SK-N-SH treated with all-trans-retinoic acid at 6 μM for 48 hours (cell line): Measurements from ENCODE around the gene CCDC24.
A peak's percentile ranks its signal among the peaks of the same experiment; 100 is the strongest.

Experiments used
- ATAC-seq: fragments of 200-7000 bp; cut with Tn5 transposase; 3 replicates; pipeline ENCODE4 v1.9.1; 2020; ENCODE audit warnings: mild to moderate bottlenecking, moderate library complexity
- BACH2 ChIP-seq: fragments of 250-450 bp; sonication (Bioruptor Pico); IDR thresholded peaks from 2 replicates; pipeline ENCODE4 v1.9.0; 2021; ENCODE audit warnings: mild to moderate bottlenecking, borderline replicate concordance
- CSDC2 ChIP-seq: fragments of 250-450 bp; sonication (Bioruptor Pico); IDR thresholded peaks from 2 replicates; pipeline ENCODE4 v1.5.0; 2020; ENCODE audit warnings: mild to moderate bottlenecking, moderate library complexity
- ESRRG ChIP-seq: fragments of 250-450 bp; sonication (Bioruptor Pico); IDR thresholded peaks from 2 replicates; pipeline ENCODE4 v1.6.1; 2021; ENCODE audit warnings: mild to moderate bottlenecking
- ISL1 ChIP-seq: fragments of 250-450 bp; sonication (Bioruptor Pico); IDR thresholded peaks from 2 replicates; pipeline ENCODE4 v2.1.2; 2022; ENCODE audit warnings: mild to moderate bottlenecking, moderate library complexity
- OSR1 ChIP-seq: fragments of 250-450 bp; sonication (Bioruptor Pico); IDR thresholded peaks from 2 replicates; pipeline ENCODE4 v1.8.0; 2022; ENCODE audit warnings: moderate library complexity, mild to moderate bottlenecking, inconsistent platforms
- RARB ChIP-seq: fragments of 250-450 bp; sonication (Bioruptor Pico); IDR thresholded peaks from 2 replicates; pipeline ENCODE4 v1.8.0; 2021; ENCODE audit warnings: mild to moderate bottlenecking, moderate library complexity
- SNAI2 ChIP-seq: fragments of 250-450 bp; sonication (Bioruptor Pico); IDR thresholded peaks from 2 replicates; pipeline ENCODE4 v1.5.0; 2020; ENCODE audit warnings: mild to moderate bottlenecking, moderate library complexity
- TCF4 ChIP-seq: fragments of 250-450 bp; sonication (Bioruptor Pico); IDR thresholded peaks from 2 replicates; pipeline ENCODE4 v1.8.0; 2021; ENCODE audit warnings: mild to moderate bottlenecking, moderate library complexity, borderline replicate concordance
- ZC3H10 ChIP-seq: fragments of 250-450 bp; sonication (Bioruptor Pico); IDR thresholded peaks from 2 replicates; pipeline ENCODE4 v1.5.1; 2021; ENCODE audit warnings: mild to moderate bottlenecking, moderate library complexity
- ZFP3 ChIP-seq: fragments of 250-450 bp; sonication (Bioruptor Pico); IDR thresholded peaks from 2 replicates; pipeline ENCODE4 v1.5.0; 2020; ENCODE audit warnings: mild to moderate bottlenecking, moderate library complexity
- ZFP30 ChIP-seq: fragments of 450-650 bp; formaldehyde crosslinking; IDR thresholded peaks from 2 replicates; pipeline ENCODE4 v1.5.0; 2022; ENCODE audit warnings: mild to moderate bottlenecking, moderate library complexity
- ZNF565 ChIP-seq: fragments of 450-650 bp; formaldehyde crosslinking; conservative IDR thresholded peaks from 2 replicates; pipeline ENCODE4 v1.5.0; 2020; ENCODE audit warnings: low read depth, mild to moderate bottlenecking, moderate library complexity
- ZNF8 ChIP-seq: fragments of 450-650 bp; formaldehyde crosslinking; IDR thresholded peaks from 2 replicates; pipeline ENCODE4 v1.5.0; 2020; ENCODE audit warnings: mild to moderate bottlenecking, moderate library complexity
- TF ChIP-seq, protein P1 (sequence below): fragments of 250-450 bp; sonication (Bioruptor Pico); IDR thresholded peaks from 2 replicates; pipeline ENCODE4 v1.5.1; 2021; ENCODE audit warnings: mild to moderate bottlenecking, moderate library complexity
- TF ChIP-seq, protein P2 (sequence below): fragments of 250-450 bp; sonication (Bioruptor Pico); IDR thresholded peaks from 2 replicates; pipeline ENCODE4 v1.8.0; 2021; ENCODE audit warnings: low read depth, mild to moderate bottlenecking, moderate library complexity, borderline replicate concordance
- TF ChIP-seq, protein P3 (sequence below): fragments of 250-450 bp; sonication (Bioruptor Pico); IDR thresholded peaks from 2 replicates; pipeline ENCODE4 v1.5.0; 2020; ENCODE audit warnings: mild to moderate bottlenecking, moderate library complexity
- TF ChIP-seq, protein P4 (sequence below): fragments of 250-450 bp; sonication (Bioruptor Pico); IDR thresholded peaks from 2 replicates; pipeline ENCODE4 v1.5.1; 2020; ENCODE audit warnings: low read depth, mild to moderate bottlenecking, moderate library complexity

CCDC24 gene

DNA sequence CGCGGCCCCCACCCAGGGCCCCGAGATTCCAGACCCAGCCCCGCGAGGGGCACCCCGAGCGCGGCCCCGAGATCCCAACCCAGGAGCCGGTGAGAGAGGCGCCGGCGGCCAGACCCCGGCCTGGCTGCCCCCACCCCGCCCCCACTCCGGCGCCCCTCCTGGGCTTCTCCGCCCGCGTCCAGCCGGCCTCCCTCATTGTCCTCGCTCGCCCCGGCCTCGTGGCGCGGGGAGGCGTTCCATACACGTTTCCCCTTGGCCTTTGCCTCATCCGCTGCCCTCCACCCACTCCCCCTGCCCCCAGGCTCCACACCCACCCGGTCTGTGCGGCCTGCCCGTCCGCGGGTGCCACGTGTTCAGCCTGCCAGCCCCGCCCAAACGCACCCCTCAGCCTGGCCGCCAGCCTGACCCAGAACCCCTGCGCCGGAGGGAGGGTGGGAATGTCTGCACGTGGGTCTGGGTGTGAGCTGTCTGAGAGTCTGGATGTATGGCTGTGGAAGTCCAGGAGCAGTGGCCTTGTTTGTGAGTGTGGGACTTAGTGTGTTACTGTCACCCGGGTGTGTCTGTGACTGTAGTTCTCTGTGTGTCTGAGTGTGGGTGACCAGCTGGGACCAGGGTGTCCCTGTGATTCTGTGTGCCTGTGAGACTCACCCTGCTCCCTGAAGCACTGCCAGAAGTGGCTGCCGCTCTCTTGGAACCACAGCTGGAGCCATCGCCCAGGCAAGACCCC is 11.7 kb upstream of the CCDC24 start:
- peak; percentile 25 for ATAC-seq
- TF ChIP-seq TCF4 = no peak
- TF ChIP-seq BACH2 (CRISPR knock-in tag) = no peak

DNA sequence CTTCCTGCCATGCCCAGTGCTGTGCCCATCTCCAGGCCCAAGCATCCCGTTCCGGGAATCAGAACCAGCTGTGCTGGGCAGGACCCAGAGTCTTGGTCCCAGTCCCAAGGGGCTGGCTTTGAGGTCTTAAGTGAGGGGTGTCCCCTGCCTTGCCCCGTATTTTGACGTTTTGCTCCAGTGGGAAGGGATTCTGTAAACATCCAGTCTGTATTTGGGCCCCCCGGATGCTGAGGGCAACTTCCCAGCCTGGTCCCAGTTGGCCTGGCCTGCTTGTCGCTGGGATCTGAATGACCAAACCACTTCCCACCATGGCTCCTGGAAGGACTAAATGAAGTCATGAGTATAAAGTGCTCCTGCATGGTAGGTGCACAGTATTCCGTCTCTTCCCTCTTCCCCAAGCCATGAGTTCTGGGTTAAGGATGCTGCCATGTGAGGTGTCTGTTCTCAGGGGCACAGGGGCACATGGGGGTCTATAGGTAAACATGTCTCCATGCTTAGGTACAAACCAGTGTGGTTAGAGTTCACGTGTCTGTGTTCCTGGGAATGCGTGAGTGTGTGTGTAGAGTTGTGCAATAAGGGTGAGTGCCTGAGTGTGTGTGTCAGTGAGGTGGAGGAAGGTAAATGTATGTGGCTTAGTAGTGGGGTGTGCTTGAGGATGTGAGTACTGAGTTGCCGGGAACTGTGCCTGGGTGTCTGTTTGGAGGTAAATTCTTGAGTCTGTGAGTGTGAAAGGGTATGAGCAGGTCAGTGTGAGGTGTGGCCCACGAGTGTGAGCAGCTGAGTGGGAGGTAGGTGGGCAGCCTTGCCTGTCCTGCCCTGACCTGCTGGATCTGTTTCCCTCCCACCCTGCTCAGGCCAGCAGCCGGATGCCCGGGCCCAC is 10.9 kb upstream of the CCDC24 start:
- TF ChIP-seq, protein P1, sequence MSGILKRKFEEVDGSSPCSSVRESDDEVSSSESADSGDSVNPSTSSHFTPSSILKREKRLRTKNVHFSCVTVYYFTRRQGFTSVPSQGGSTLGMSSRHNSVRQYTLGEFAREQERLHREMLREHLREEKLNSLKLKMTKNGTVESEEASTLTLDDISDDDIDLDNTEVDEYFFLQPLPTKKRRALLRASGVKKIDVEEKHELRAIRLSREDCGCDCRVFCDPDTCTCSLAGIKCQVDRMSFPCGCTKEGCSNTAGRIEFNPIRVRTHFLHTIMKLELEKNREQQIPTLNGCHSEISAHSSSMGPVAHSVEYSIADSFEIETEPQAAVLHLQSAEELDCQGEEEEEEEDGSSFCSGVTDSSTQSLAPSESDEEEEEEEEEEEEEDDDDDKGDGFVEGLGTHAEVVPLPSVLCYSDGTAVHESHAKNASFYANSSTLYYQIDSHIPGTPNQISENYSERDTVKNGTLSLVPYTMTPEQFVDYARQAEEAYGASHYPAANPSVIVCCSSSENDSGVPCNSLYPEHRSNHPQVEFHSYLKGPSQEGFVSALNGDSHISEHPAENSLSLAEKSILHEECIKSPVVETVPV (CRISPR knock-in tag) = no peak
- no peak for TF ChIP-seq ESRRG (CRISPR knock-in tag)
- no peak for TF ChIP-seq RARB
- TF ChIP-seq ZFP3 (CRISPR knock-in tag) = no peak
- no peak for TF ChIP-seq ISL1 (CRISPR knock-in tag)
- ATAC-seq = no peak

DNA sequence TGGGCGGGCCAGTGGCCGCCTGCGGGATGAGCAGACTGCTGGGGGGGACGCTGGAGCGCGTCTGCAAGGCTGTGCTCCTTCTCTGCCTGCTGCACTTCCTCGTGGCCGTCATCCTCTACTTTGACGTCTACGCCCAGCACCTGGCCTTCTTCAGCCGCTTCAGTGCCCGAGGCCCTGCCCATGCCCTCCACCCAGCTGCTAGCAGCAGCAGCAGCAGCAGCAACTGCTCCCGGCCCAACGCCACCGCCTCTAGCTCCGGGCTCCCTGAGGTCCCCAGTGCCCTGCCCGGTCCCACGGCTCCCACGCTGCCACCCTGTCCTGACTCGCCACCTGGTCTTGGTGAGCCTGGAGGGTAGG is 10.3 kb upstream of the CCDC24 start:
- TF ChIP-seq RARB = no peak
- TF ChIP-seq, protein P1 (CRISPR knock-in tag) = no peak
- ATAC-seq = no peak

DNA sequence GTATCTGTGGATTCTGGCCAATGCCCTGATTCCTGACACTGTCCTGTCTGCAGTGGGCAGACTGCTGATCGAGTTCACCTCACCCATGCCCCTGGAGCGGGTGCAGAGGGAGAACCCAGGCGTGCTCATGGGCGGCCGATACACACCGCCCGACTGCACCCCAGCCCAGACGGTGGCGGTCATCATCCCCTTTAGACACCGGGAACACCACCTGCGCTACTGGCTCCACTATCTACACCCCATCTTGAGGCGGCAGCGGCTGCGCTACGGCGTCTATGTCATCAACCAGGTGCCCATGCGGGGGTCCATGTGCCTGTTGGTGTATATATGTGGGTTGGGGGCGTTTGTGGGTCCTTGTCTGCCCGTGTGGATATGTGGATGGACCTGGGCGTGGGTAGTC is 9.8 kb upstream of the CCDC24 start:
- no peak for ATAC-seq

More for the DNA sequence above, 9.8 kb upstream of the CCDC24 start:
- TF ChIP-seq, protein P1 (CRISPR knock-in tag) = no peak
- TF ChIP-seq, protein P2, sequence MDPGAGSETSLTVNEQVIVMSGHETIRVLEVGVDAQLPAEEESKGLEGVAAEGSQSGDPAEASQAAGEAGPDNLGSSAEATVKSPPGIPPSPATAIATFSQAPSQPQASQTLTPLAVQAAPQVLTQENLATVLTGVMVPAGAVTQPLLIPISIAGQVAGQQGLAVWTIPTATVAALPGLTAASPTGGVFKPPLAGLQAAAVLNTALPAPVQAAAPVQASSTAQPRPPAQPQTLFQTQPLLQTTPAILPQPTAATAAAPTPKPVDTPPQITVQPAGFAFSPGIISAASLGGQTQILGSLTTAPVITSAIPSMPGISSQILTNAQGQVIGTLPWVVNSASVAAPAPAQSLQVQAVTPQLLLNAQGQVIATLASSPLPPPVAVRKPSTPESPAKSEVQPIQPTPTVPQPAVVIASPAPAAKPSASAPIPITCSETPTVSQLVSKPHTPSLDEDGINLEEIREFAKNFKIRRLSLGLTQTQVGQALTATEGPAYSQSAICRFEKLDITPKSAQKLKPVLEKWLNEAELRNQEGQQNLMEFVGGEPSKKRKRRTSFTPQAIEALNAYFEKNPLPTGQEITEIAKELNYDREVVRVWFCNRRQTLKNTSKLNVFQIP (CRISPR knock-in tag) = no peak
- TF ChIP-seq RARB = no peak
- no peak for TF ChIP-seq ZC3H10 (CRISPR knock-in tag)
- no peak for TF ChIP-seq ZFP30
- no peak for TF ChIP-seq BACH2 (CRISPR knock-in tag)
- TF ChIP-seq ZFP3 (CRISPR knock-in tag) = no peak
- TF ChIP-seq ZNF8 = no peak
- TF ChIP-seq SNAI2 = no peak
- TF ChIP-seq, protein P3, sequence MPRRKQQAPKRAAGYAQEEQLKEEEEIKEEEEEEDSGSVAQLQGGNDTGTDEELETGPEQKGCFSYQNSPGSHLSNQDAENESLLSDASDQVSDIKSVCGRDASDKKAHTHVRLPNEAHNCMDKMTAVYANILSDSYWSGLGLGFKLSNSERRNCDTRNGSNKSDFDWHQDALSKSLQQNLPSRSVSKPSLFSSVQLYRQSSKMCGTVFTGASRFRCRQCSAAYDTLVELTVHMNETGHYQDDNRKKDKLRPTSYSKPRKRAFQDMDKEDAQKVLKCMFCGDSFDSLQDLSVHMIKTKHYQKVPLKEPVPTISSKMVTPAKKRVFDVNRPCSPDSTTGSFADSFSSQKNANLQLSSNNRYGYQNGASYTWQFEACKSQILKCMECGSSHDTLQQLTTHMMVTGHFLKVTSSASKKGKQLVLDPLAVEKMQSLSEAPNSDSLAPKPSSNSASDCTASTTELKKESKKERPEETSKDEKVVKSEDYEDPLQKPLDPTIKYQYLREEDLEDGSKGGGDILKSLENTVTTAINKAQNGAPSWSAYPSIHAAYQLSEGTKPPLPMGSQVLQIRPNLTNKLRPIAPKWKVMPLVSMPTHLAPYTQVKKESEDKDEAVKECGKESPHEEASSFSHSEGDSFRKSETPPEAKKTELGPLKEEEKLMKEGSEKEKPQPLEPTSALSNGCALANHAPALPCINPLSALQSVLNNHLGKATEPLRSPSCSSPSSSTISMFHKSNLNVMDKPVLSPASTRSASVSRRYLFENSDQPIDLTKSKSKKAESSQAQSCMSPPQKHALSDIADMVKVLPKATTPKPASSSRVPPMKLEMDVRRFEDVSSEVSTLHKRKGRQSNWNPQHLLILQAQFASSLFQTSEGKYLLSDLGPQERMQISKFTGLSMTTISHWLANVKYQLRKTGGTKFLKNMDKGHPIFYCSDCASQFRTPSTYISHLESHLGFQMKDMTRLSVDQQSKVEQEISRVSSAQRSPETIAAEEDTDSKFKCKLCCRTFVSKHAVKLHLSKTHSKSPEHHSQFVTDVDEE (CRISPR knock-in tag) = no peak
- TF ChIP-seq OSR1 (CRISPR knock-in tag) = no peak
- TF ChIP-seq, protein P4, sequence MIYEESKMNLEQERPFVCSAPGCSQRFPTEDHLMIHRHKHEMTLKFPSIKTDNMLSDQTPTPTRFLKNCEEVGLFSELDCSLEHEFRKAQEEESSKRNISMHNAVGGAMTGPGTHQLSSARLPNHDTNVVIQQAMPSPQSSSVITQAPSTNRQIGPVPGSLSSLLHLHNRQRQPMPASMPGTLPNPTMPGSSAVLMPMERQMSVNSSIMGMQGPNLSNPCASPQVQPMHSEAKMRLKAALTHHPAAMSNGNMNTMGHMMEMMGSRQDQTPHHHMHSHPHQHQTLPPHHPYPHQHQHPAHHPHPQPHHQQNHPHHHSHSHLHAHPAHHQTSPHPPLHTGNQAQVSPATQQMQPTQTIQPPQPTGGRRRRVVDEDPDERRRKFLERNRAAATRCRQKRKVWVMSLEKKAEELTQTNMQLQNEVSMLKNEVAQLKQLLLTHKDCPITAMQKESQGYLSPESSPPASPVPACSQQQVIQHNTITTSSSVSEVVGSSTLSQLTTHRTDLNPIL = no peak
- no peak for TF ChIP-seq ISL1 (CRISPR knock-in tag)
- no peak for TF ChIP-seq CSDC2 (CRISPR knock-in tag)
- TF ChIP-seq TCF4 = no peak
- no peak for TF ChIP-seq ZNF565 (CRISPR knock-in tag)
- TF ChIP-seq, all 23 proteins: peak for 0
